ENCODE measurements around the gene EML3. TPM values are rescaled to one million over a fixed set of nuclear protein-coding genes. Genes with fewer than 3 reads are reported as not detected.

Gene EML3
- total and polyA plus RNA-seq, 2 of the 13 experiments (the other 11 are each of a cell fraction or from before 2014, with no cell fraction given) = 10.6 to 12.3 TPM

GRCh38 chr11:62593434-62594044 lies 19.0 kb downstream of the EML3 start (continued):
- TF ChIP-seq, protein P1, sequence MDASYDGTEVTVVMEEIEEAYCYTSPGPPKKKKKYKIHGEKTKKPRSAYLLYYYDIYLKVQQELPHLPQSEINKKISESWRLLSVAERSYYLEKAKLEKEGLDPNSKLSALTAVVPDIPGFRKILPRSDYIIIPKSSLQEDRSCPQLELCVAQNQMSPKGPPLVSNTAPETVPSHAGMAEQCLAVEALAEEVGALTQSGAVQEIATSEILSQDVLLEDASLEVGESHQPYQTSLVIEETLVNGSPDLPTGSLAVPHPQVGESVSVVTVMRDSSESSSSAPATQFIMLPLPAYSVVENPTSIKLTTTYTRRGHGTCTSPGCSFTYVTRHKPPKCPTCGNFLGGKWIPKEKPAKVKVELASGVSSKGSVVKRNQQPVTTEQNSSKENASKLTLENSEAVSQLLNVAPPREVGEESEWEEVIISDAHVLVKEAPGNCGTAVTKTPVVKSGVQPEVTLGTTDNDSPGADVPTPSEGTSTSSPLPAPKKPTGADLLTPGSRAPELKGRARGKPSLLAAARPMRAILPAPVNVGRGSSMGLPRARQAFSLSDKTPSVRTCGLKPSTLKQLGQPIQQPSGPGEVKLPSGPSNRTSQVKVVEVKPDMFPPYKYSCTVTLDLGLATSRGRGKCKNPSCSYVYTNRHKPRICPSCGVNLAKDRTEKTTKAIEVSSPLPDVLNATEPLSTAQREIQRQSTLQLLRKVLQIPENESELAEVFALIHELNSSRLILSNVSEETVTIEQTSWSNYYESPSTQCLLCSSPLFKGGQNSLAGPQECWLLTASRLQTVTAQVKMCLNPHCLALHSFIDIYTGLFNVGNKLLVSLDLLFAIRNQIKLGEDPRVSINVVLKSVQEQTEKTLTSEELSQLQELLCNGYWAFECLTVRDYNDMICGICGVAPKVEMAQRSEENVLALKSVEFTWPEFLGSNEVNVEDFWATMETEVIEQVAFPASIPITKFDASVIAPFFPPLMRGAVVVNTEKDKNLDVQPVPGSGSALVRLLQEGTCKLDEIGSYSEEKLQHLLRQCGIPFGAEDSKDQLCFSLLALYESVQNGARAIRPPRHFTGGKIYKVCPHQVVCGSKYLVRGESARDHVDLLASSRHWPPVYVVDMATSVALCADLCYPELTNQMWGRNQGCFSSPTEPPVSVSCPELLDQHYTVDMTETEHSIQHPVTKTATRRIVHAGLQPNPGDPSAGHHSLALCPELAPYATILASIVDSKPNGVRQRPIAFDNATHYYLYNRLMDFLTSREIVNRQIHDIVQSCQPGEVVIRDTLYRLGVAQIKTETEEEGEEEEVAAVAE (CRISPR knock-in tag; IDR thresholded peaks at IDR 0.05; ENCODE audit: borderline replicate concordance) = no peak
- TF ChIP-seq, protein P2, sequence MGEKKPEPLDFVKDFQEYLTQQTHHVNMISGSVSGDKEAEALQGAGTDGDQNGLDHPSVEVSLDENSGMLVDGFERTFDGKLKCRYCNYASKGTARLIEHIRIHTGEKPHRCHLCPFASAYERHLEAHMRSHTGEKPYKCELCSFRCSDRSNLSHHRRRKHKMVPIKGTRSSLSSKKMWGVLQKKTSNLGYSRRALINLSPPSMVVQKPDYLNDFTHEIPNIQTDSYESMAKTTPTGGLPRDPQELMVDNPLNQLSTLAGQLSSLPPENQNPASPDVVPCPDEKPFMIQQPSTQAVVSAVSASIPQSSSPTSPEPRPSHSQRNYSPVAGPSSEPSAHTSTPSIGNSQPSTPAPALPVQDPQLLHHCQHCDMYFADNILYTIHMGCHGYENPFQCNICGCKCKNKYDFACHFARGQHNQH (CRISPR knock-in tag; IDR thresholded peaks at IDR 0.05) = no peak; the same call in 1 of the 2 replicates
- TF ChIP-seq ETV5 (CRISPR knock-in tag; IDR thresholded peaks at IDR 0.05; ENCODE audit: borderline replicate concordance) (no peak), ZNF234 (CRISPR knock-in tag; conservative IDR thresholded peaks at IDR 0.05) (no peak), KLF16 (CRISPR knock-in tag; IDR thresholded peaks at IDR 0.05) (no peak), NONO (IDR thresholded peaks at IDR 0.05) (no peak), NONO (CRISPR knock-in tag; conservative IDR thresholded peaks at IDR 0.05) (no peak), TFDP2 (CRISPR knock-in tag; IDR thresholded peaks at IDR 0.05) (no peak), GTF2F1 (IDR thresholded peaks at IDR 0.05; ENCODE audit: low read length) (no peak), MATR3 (CRISPR knock-in tag; IDR thresholded peaks at IDR 0.05) (no peak), CENPX (CRISPR knock-in tag; IDR thresholded peaks at IDR 0.05) (no peak), ZNF790 (CRISPR knock-in tag; IDR thresholded peaks at IDR 0.05; ENCODE audit: borderline replicate concordance) (no peak), ZNF12 (CRISPR knock-in tag; IDR thresholded peaks at IDR 0.05) (no peak), NKX3-1 (CRISPR knock-in tag; IDR thresholded peaks at IDR 0.05) (no peak), CTCF (CRISPR knock-in tag; IDR thresholded peaks at IDR 0.05) (peak; percentile 85), TFAP4 (IDR thresholded peaks at IDR 0.05; ENCODE audit: borderline replicate concordance, low read depth) (no peak), AKAP8 (CRISPR knock-in tag; IDR thresholded peaks at IDR 0.05) (no peak), KLF6 (CRISPR knock-in tag; IDR thresholded peaks at IDR 0.05) (no peak), ATF7-NPFF (CRISPR knock-in tag; IDR thresholded peaks at IDR 0.05; ENCODE audit: low read depth) (no peak), ZNF530 (CRISPR knock-in tag; IDR thresholded peaks at IDR 0.05; ENCODE audit: low read depth) (no peak)
- TF ChIP-seq, protein P3, sequence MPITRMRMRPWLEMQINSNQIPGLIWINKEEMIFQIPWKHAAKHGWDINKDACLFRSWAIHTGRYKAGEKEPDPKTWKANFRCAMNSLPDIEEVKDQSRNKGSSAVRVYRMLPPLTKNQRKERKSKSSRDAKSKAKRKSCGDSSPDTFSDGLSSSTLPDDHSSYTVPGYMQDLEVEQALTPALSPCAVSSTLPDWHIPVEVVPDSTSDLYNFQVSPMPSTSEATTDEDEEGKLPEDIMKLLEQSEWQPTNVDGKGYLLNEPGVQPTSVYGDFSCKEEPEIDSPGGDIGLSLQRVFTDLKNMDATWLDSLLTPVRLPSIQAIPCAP (CRISPR knock-in tag; IDR thresholded peaks at IDR 0.05; ENCODE audit: low read depth) = no peak

Measured in HepG2 (cell line).